HL-60 (cell line): ENCODE results near the gene LRRN1.
"Not testable (repeated sequence)": the region's sequence is repeated elsewhere in the genome, so short reads cannot be mapped to it uniquely, and the experiment has no call there.

Experiments used
- DNase-seq, 2 experiments: peaks; one replicate each; pipeline ENCODE4 v3.0.0-alpha.2; 2010 to 2020; ENCODE audit warnings: low read depth in 1 of 2, low spot score in 1 of 2
- H3K27ac ChIP-seq: fragments of 250-450 bp; sonication (Bioruptor Pico); replicated peaks from 2 replicates; pipeline ENCODE4 v1.5.1; 2020; ENCODE audit warnings: mild to moderate bottlenecking, moderate library complexity
- H3K27me3 ChIP-seq: fragments of 250-450 bp; sonication (Bioruptor Pico); 2 replicates; pipeline ENCODE4 v1.5.1; 2021; ENCODE audit warnings: mild to moderate bottlenecking, moderate library complexity; ENCODE audit not compliant: insufficient read depth, poor library complexity, severe bottlenecking
- H3K4me3 ChIP-seq: replicated peaks from 2 replicates; pipeline ENCODE4 v1.5.1; 2011; ENCODE audit warnings: mild to moderate bottlenecking, control low read depth, low read length; ENCODE audit not compliant: insufficient read depth
- CTCF ChIP-seq: IDR thresholded peaks from one replicate; pipeline ENCODE4 v1.5.1; 2011; ENCODE audit warnings: low read length, control low read depth, inconsistent platforms; ENCODE audit not compliant: insufficient read depth
- GABPA ChIP-seq: IDR thresholded peaks from 2 replicates; pipeline ENCODE4 v1.6.1; 2012; ENCODE audit warnings: low read depth
- POLR2AphosphoS5 ChIP-seq: IDR thresholded peaks from 2 replicates; pipeline ENCODE4 v1.6.1; 2012; ENCODE audit warnings: low read depth
- REST ChIP-seq: IDR thresholded peaks from 2 replicates; pipeline ENCODE4 v1.6.1; 2012; ENCODE audit warnings: low read depth; ENCODE audit not compliant: insufficient replicate concordance
- SPI1 ChIP-seq: IDR thresholded peaks from 2 replicates; pipeline ENCODE4 v1.6.1; 2012; ENCODE audit warnings: low read depth, mild to moderate bottlenecking, borderline replicate concordance

Gene LRRN1

GRCh38 chr3:3862534-3862933, 63.3 kb downstream of the LRRN1 start:
- no peak overlapping the region for H3K4me3 ChIP-seq
- TF ChIP-seq REST (no peak), SPI1 (0 out of 2 replicates have a peak, but pooled peaks have one; percentile 6), GABPA (peak; percentile 10; the same call in 1 of the 2 replicates), CTCF (no peak), POLR2AphosphoS5 (peak; percentile 70; the same call in 1 of the 2 replicates)
- peak in 1 of 2 experiments; percentile 64 for DNase-seq
- no peak overlapping the region for H3K27ac ChIP-seq
- peaks cover 6% of the 10 kb centered on the region for H3K27me3 ChIP-seq

- Histone ChIP-seq H3K27ac (no peak overlapping the region), H3K4me3 (no peak overlapping the region), H3K27me3 (no peaks in the 10 kb centered on the region)
- DNase-seq: no peak
- no peak for TF ChIP-seq SPI1
- no peak for TF ChIP-seq CTCF
- no peak for TF ChIP-seq POLR2AphosphoS5
- TF ChIP-seq GABPA: no peak
- no peak for TF ChIP-seq REST
Observed at GRCh38 chr3:3875491-3875890, 76.3 kb downstream of the LRRN1 start.

GRCh38 chr3:3881050-3881449, 81.8 kb downstream of the LRRN1 start:
- H3K27ac ChIP-seq: no peak overlapping the region
- no peak for TF ChIP-seq REST

GRCh38 chr3:3887311-3887710, 88.1 kb downstream of the LRRN1 start:
- not testable (repeated sequence) for DNase-seq, H3K27ac ChIP-seq, H3K4me3 ChIP-seq, H3K27me3 ChIP-seq
- TF ChIP-seq SPI1: peak; percentile 59; the same call in 1 of the 2 replicates

More at GRCh38 chr3:3881050-3881449, 81.8 kb downstream of the LRRN1 start:
- no peak for DNase-seq
- no peak overlapping the region for H3K4me3 ChIP-seq
- no peaks in the 10 kb centered on the region for H3K27me3 ChIP-seq
